Osteoblast (primary cell): ENCODE data around the gene CTNND2. TPM values are rescaled to one million over a fixed set of nuclear protein-coding genes. Genes with fewer than 3 reads are reported as not detected.

Experiments used
- DNase-seq: peaks from one replicate; pipeline ENCODE4 v3.0.0; 2011; ENCODE audit warnings: low spot score, mixed read lengths; ENCODE audit not compliant: insufficient read length; ENCODE audit errors: missing footprints
- H2AFZ ChIP-seq: 2 replicates; pipeline ENCODE4 v1.6.0; 2011; ENCODE audit warnings: mild to moderate bottlenecking, low read length
- H3K27ac ChIP-seq: 2 replicates; pipeline ENCODE4 v1.5.1; 2011; ENCODE audit warnings: mild to moderate bottlenecking, low read depth, low read length, moderate library complexity
- H3K27me3 ChIP-seq: 2 replicates; pipeline ENCODE4 v1.6.0; 2012; ENCODE audit warnings: mild to moderate bottlenecking, control low read depth, inconsistent platforms, low read length, moderate library complexity; ENCODE audit not compliant: insufficient read depth
- H3K36me3 ChIP-seq: 2 replicates; pipeline ENCODE4 v1.5.1; 2011; ENCODE audit warnings: mild to moderate bottlenecking, low read length, control low read depth, moderate library complexity; ENCODE audit not compliant: insufficient read depth
- H3K4me1 ChIP-seq: 2 replicates; pipeline ENCODE4 v1.5.1; 2011; ENCODE audit warnings: mild to moderate bottlenecking, low read length, control low read depth, moderate library complexity; ENCODE audit not compliant: insufficient read depth
- H3K4me2 ChIP-seq: 2 replicates; pipeline ENCODE4 v1.6.0; 2011; ENCODE audit warnings: mild to moderate bottlenecking, low read length; ENCODE audit not compliant: insufficient read depth
- H3K4me3 ChIP-seq: fragments of 200-600 bp; sonication (generic); 3 replicates; pipeline ENCODE4 v1.5.1; 2012; ENCODE audit warnings: mild to moderate bottlenecking, low read length, inconsistent platforms; ENCODE audit not compliant: insufficient read depth
- H3K79me2 ChIP-seq: 2 replicates; pipeline ENCODE4 v1.6.0; 2012; ENCODE audit warnings: mild to moderate bottlenecking, low read length, control low read depth, inconsistent platforms; ENCODE audit not compliant: insufficient read depth
- H3K9me3 ChIP-seq: 2 replicates; pipeline ENCODE4 v1.5.1; 2011; ENCODE audit warnings: low read depth, low read length, control low read depth
- H4K20me1 ChIP-seq: 2 replicates; pipeline ENCODE4 v1.6.0; 2012; ENCODE audit warnings: mild to moderate bottlenecking, low read length, control low read depth; ENCODE audit not compliant: insufficient read depth
- CTCF ChIP-seq: IDR thresholded peaks from 2 replicates; pipeline ENCODE4 v1.5.1; 2011; ENCODE audit warnings: mild to moderate bottlenecking, low read depth, low read length, moderate library complexity; ENCODE audit errors: extremely low read depth
- total RNA-seq: library from RNA; depleted of rRNA; stranded (reverse); fragments of >200 nt; gene quantifications from 2 replicates; pipeline ENCODE4 v1.2.3, GENCODE V29; 2012

CTNND2 gene
- total RNA-seq, 1 donor = not detected

GRCh38 chr5:11482011-11482410, 422.2 kb downstream of the CTNND2 start:
- no peaks in the 10 kb centered on the region for H3K27me3 ChIP-seq
- no peaks in the 10 kb centered on the region for H4K20me1 ChIP-seq
- no peak overlapping the region for H3K4me3 ChIP-seq
- H3K36me3 ChIP-seq = no peaks in the 10 kb centered on the region
- no peak for TF ChIP-seq CTCF
- DNase-seq = no peak
- H3K4me1 ChIP-seq = no peaks in the 10 kb centered on the region
- H2AFZ ChIP-seq = no peak overlapping the region
- H3K9me3 ChIP-seq = peaks cover 2% of the 10 kb centered on the region
- no peak overlapping the region for H3K4me2 ChIP-seq
- H3K27ac ChIP-seq = no peak overlapping the region
- no peaks in the 10 kb centered on the region for H3K79me2 ChIP-seq

GRCh38 chr5:11477786-11478185, 426.5 kb downstream of the CTNND2 start:
- Histone ChIP-seq H3K4me3 (no peak overlapping the region), H3K27ac (no peak overlapping the region), H3K79me2 (no peaks in the 10 kb centered on the region), H3K9me3 (peaks cover 2% of the 10 kb centered on the region), H2AFZ (no peak overlapping the region), H3K36me3 (no peaks in the 10 kb centered on the region), H3K4me1 (no peaks in the 10 kb centered on the region), H4K20me1 (no peaks in the 10 kb centered on the region), H3K4me2 (no peak overlapping the region), H3K27me3 (no peaks in the 10 kb centered on the region)
- TF ChIP-seq CTCF = no peak
- DNase-seq = peak; percentile 53

- no peak overlapping the region for H3K4me2 ChIP-seq
- no peak for TF ChIP-seq CTCF
Observed at GRCh38 chr5:11476866-11477265, 427.4 kb downstream of the CTNND2 start.

GRCh38 chr5:11468334-11469039, 435.8 kb downstream of the CTNND2 start:
- Histone ChIP-seq H3K4me3 (no peak overlapping the region), H3K4me2 (no peak overlapping the region), H3K4me1 (no peaks in the 10 kb centered on the region), H3K27me3 (no peaks in the 10 kb centered on the region), H4K20me1 (no peaks in the 10 kb centered on the region), H3K9me3 (peaks cover 4% of the 10 kb centered on the region), H3K36me3 (no peaks in the 10 kb centered on the region), H3K27ac (no peak overlapping the region), H2AFZ (no peak overlapping the region), H3K79me2 (no peaks in the 10 kb centered on the region)
- TF ChIP-seq CTCF = no peak
- no peak for DNase-seq

More at GRCh38 chr5:11476866-11477265, 427.4 kb downstream of the CTNND2 start:
- no peak overlapping the region for H3K4me3 ChIP-seq
- H4K20me1 ChIP-seq = no peaks in the 10 kb centered on the region
- H3K9me3 ChIP-seq = no peaks in the 10 kb centered on the region
- no peaks in the 10 kb centered on the region for H3K79me2 ChIP-seq
- H3K4me1 ChIP-seq = no peaks in the 10 kb centered on the region
- H3K36me3 ChIP-seq = no peaks in the 10 kb centered on the region
- no peaks in the 10 kb centered on the region for H3K27me3 ChIP-seq
- no peak for DNase-seq
- H3K27ac ChIP-seq = no peak overlapping the region
- H2AFZ ChIP-seq = no peak overlapping the region
